Measurements from ENCODE around the gene CYSLTR1. TPM values are rescaled to one million over a fixed set of nuclear protein-coding genes. Genes with fewer than 3 reads are reported as not detected.

Gene CYSLTR1
- total RNA-seq, 3 donors from 2014 or later: 1.2 to 1.6 (median 1.5) TPM

DNA sequence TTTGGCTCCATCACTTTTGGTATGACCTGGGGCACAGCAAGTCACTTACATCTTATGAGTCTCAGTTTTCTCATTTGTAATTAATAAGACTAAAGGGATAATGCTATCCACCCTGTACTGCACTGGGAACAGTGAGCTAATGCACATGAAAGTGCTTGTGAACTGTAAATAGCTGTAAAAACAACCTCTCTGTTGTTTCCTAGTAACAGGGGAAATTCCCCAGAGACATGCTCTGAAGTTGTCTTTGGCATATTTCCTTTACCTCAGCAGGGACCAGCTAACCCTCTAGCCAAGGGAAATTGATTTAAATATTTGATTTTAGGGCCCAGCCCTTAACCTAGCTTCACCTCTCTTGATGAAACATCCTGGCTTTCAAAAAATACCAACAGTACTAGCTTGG lies 6.1 kb upstream of the CYSLTR1 start:
- TF ChIP-seq, protein P1, sequence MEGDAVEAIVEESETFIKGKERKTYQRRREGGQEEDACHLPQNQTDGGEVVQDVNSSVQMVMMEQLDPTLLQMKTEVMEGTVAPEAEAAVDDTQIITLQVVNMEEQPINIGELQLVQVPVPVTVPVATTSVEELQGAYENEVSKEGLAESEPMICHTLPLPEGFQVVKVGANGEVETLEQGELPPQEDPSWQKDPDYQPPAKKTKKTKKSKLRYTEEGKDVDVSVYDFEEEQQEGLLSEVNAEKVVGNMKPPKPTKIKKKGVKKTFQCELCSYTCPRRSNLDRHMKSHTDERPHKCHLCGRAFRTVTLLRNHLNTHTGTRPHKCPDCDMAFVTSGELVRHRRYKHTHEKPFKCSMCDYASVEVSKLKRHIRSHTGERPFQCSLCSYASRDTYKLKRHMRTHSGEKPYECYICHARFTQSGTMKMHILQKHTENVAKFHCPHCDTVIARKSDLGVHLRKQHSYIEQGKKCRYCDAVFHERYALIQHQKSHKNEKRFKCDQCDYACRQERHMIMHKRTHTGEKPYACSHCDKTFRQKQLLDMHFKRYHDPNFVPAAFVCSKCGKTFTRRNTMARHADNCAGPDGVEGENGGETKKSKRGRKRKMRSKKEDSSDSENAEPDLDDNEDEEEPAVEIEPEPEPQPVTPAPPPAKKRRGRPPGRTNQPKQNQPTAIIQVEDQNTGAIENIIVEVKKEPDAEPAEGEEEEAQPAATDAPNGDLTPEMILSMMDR (IDR thresholded peaks at IDR 0.05): no peak
- Histone ChIP-seq H3K4me1 (ENCODE audit: low read depth) (no peaks in the 10 kb centered on the region), H3K4me3 (no peak overlapping the region), H3K36me3 (ENCODE audit: low read depth) (no peaks in the 10 kb centered on the region), H3K9me3 (no peaks in the 10 kb centered on the region)
- DNase-seq: no peak
- intact Hi-C loops (cut with DNase I, micrococcal nuclease): no loop called here
- peak; percentile 46 for ATAC-seq

DNA sequence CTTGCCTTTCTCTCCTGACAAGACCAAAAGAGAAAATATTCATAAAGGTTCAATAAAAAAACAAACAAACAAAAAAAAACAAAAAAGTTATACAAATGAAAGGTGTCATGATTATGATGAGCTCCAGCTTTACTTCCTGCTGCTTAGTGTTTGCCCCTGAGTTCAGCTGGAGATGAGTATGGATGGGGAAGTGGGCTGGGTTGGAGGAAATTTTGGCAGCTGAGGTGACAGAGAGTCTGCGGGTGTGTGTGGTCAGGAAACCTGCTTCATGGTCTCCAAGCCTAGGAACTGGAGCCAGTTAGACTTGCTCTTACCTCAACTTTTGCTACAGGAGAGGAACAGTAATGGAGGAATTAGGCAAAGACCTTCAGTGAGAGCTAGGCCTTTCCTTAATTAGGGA lies 4.3 kb upstream of the CYSLTR1 start:
- intact Hi-C loops (cut with DNase I, micrococcal nuclease): no loop called here
- DNase-seq (no peak), ATAC-seq (no peak)
- no peaks in the 10 kb centered on the region for H3K9me3 ChIP-seq
- H3K4me1 ChIP-seq (ENCODE audit: low read depth): no peaks in the 10 kb centered on the region
- H3K36me3 ChIP-seq (ENCODE audit: low read depth): no peaks in the 10 kb centered on the region
- TF ChIP-seq, protein P1 (IDR thresholded peaks at IDR 0.05): no peak
- H3K4me3 ChIP-seq: no peak overlapping the region

DNA sequence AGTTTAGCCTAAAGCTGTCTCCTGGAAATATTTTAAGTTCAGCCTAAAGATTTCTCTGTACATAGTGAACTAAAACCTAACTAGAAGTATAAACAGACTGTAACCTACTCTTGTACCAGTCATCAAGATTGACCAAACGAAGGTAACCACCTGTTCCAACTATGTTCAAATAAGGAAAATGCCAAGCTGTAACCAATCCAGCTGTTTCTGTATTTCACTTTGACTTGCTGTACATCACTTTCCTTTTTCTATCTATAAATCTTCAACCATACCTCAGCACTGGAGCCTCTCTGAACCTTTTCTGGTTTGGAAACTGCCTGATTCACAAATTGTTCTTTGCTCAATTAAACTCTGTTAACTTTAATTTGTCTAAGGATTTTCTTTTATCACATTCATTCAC lies 3.1 kb upstream of the CYSLTR1 start:
- H3K4me1 ChIP-seq (ENCODE audit: low read depth): no peaks in the 10 kb centered on the region
- ATAC-seq (no peak), DNase-seq (no peak)
- intact Hi-C loops (cut with DNase I, micrococcal nuclease): no loop called here
- H3K4me3 ChIP-seq: no peak overlapping the region
- no peaks in the 10 kb centered on the region for H3K9me3 ChIP-seq
- TF ChIP-seq, protein P1 (IDR thresholded peaks at IDR 0.05): no peak
- H3K36me3 ChIP-seq (ENCODE audit: low read depth): no peaks in the 10 kb centered on the region

DNA sequence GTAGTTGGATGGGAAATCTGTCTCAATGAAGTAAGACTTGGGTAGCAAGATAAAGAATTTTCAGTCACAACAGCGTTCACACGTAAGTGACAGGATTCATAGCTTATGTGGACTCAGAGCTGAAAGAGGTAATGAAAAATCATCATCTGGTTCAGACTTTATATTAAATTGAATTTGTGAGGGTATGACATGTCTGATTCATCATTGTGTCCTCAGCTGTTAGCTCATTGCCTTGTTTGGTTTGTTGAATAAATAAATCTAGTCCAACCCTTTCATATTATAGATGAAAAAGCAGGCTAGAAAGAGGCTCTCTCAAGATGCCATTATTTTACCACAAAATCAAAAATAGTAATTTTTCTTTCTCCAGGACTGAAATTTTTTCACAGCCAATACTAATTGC lies 2.7 kb upstream of the CYSLTR1 start:
- Histone ChIP-seq H3K36me3 (ENCODE audit: low read depth) (no peaks in the 10 kb centered on the region), H3K4me1 (ENCODE audit: low read depth) (no peaks in the 10 kb centered on the region), H3K9me3 (no peaks in the 10 kb centered on the region), H3K4me3 (no peak overlapping the region)
- intact Hi-C loops (cut with DNase I, micrococcal nuclease): no loop called here
- TF ChIP-seq, protein P1 (IDR thresholded peaks at IDR 0.05): no peak
- ATAC-seq (no peak), DNase-seq (no peak)

DNA sequence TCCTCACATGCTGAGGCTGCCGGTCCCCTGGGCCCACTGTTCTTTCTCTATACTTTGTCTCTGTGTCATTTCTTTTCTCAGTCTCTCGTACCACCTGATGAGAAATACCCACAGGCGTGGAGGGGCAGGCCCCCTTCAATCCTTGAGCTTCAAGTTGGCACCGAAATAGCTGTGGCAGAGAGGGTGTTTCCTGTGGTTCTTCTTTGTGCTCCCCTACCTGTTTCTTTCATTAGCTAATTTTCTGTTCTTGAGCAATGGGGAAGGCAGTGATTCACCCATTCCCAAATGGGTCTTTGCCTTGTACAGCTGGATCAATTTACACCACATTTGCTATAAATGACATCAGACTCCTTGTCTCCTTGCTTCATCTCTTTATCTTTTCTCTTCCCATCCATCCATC lies 2.1 kb upstream of the CYSLTR1 start:
- ATAC-seq: no peak
- DNase-seq: no peak
- intact Hi-C loops (cut with DNase I, micrococcal nuclease): no loop called here

More for the DNA sequence above, 2.1 kb upstream of the CYSLTR1 start:
- Histone ChIP-seq H3K9me3 (no peaks in the 10 kb centered on the region), H3K4me1 (ENCODE audit: low read depth) (no peaks in the 10 kb centered on the region), H3K4me3 (no peak overlapping the region), H3K36me3 (ENCODE audit: low read depth) (no peaks in the 10 kb centered on the region)
- TF ChIP-seq, protein P1 (IDR thresholded peaks at IDR 0.05): no peak

Measured in mucosa of descending colon (tissue), 3 donors.